Upper lobe of left lung (tissue), 6 donors: ENCODE results near the gene RESP18. TPM values are rescaled to one million over a fixed set of nuclear protein-coding genes. Genes with fewer than 3 reads are reported as not detected.
A peak's percentile ranks its signal among the peaks of the same experiment; 100 is the strongest.

ENCODE experiments used
- ATAC-seq, 2 donors: fragments of 200-7000 bp; cut with Tn5 transposase; one replicate each; pipeline ENCODE4 v1.9.1; 2022; ENCODE audit warnings: mild to moderate bottlenecking in 2 of 2, moderate library complexity in 2 of 2; ENCODE audit not compliant: low FRiP score in 2 of 2
- DNase-seq, 2 donors: peaks; one replicate each; pipeline ENCODE4 v3.0.0-alpha.2; 2019 to 2020
- H3K27ac ChIP-seq, 4 donors: fragments of 200-600 bp; sonication (generic); one replicate each; pipeline ENCODE4 v1.5.1; 2016 to 2019
- H3K27me3 ChIP-seq, 4 donors: fragments of 200-600 bp; sonication (generic); one replicate each; pipeline ENCODE4 v1.5.1; 2017 to 2019
- H3K36me3 ChIP-seq, 4 donors: fragments of 200-600 bp; sonication (generic); one replicate each; pipeline ENCODE4 v1.5.1; 2016 to 2019
- H3K4me1 ChIP-seq, 4 donors: fragments of 200-600 bp; sonication (generic); one replicate each; pipeline ENCODE4 v1.5.1; 2018 to 2019
- H3K4me3 ChIP-seq, 4 donors: fragments of 200-600 bp; sonication (generic); one replicate each; pipeline ENCODE4 v1.5.1; 2017 to 2019; ENCODE audit warnings: mild to moderate bottlenecking in 2 of 4, moderate library complexity in 1 of 4
- H3K9me3 ChIP-seq, 4 donors: fragments of 200-600 bp; sonication (generic); one replicate each; pipeline ENCODE4 v1.5.1; 2018 to 2019
- EP300 ChIP-seq, 4 donors: sonication (generic); formaldehyde crosslinking; IDR thresholded peaks; one replicate each; pipeline ENCODE4 v1.5.1; 2017; ENCODE audit warnings: antibody characterized with exemption in 4 of 4, control low read depth in 2 of 4
- POLR2A ChIP-seq, 4 donors: fragments of 450-650 bp; IDR thresholded peaks; one replicate each; pipeline ENCODE4 v1.5.1; 2016 to 2017; ENCODE audit warnings: antibody characterized with exemption in 4 of 4, mild to moderate bottlenecking in 2 of 4
- POLR2AphosphoS5 ChIP-seq, 2 donors: sonication (generic); formaldehyde crosslinking; IDR thresholded peaks; one replicate each; pipeline ENCODE4 v1.5.1; 2017; ENCODE audit warnings: antibody characterized with exemption in 2 of 2
- WGBS, 2 donors: methylation state at CpG; one replicate each; pipeline ENCODE4 v1.1.5; 2017 to 2018; 5-methylcytosine and 5-hydroxymethylcytosine counted together
- total RNA-seq, 6 donors: library from RNA; depleted of rRNA in 4 of 6; stranded (reverse); fragments of >200 nt in 4 of 6; gene quantifications; one replicate each; pipeline versions ENCODE4 v1.1.0 to v1.2.1, GENCODE V29; 2016 to 2021
- TF ChIP-seq, protein P1 (sequence below), 6 experiments: fragments of 450-650 bp in 4 of 6; fragments of 200-600 bp in 2 of 6; sonication (generic) in 2 of 6; IDR thresholded peaks; one replicate each; pipeline ENCODE4 v1.5.1; 2016 to 2019; ENCODE audit warnings: antibody characterized with exemption in 6 of 6
- donor health status: DM: no; HTN: no; CAD: no; lungs with moderate emphysema.
- donor health status: DM: no; HTN: yes; CAD: no; lungs with severe emphysema.

Gene RESP18
- total RNA-seq, 6 donors from 2014 or later: not detected

DNA sequence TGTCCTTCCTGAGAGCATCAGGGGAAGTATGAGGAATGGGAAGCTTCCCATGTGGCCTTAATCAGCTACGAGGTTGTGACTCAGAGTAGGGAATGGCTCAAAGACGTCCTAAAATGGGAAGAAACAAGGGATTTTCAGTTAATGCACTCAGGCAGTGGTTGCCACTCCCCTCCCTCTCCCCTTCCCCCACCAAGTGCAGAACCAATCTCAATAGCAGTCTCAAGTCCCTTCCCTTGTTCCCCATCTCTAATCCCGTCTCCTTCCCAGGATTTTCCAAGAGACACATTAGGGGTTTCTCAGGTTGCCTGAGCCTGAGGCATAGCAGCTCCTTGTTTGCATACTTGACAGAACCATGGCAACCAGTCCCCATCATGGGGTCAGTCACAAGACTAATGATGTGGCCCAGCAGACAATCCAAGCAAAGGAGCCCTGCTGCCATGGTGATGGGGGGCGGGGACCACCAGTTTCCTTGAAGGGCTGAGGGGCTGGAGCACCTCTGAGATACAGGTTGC, 18.2 kb upstream of the RESP18 start:
- H3K4me1 ChIP-seq: no peaks in the 10 kb centered on the region
- no peaks in the 10 kb centered on the region for H3K36me3 ChIP-seq
- ATAC-seq (no peak), DNase-seq (no peak)
- no peaks in the 10 kb centered on the region for H3K27me3 ChIP-seq
- H3K9me3 ChIP-seq: no peaks in the 10 kb centered on the region
- TF ChIP-seq EP300 (IDR thresholded peaks at IDR 0.05) (no peak), POLR2AphosphoS5 (IDR thresholded peaks at IDR 0.05) (no peak), POLR2A (IDR thresholded peaks at IDR 0.05) (no peak)
- TF ChIP-seq, protein P1, sequence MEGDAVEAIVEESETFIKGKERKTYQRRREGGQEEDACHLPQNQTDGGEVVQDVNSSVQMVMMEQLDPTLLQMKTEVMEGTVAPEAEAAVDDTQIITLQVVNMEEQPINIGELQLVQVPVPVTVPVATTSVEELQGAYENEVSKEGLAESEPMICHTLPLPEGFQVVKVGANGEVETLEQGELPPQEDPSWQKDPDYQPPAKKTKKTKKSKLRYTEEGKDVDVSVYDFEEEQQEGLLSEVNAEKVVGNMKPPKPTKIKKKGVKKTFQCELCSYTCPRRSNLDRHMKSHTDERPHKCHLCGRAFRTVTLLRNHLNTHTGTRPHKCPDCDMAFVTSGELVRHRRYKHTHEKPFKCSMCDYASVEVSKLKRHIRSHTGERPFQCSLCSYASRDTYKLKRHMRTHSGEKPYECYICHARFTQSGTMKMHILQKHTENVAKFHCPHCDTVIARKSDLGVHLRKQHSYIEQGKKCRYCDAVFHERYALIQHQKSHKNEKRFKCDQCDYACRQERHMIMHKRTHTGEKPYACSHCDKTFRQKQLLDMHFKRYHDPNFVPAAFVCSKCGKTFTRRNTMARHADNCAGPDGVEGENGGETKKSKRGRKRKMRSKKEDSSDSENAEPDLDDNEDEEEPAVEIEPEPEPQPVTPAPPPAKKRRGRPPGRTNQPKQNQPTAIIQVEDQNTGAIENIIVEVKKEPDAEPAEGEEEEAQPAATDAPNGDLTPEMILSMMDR (IDR thresholded peaks at IDR 0.05): no peak
- 40 to 53% methylated on average over 4 of the region's 4 CpGs for WGBS, 2 donors
- H3K27ac ChIP-seq: no peak overlapping the region
- H3K4me3 ChIP-seq: no peak overlapping the region

DNA sequence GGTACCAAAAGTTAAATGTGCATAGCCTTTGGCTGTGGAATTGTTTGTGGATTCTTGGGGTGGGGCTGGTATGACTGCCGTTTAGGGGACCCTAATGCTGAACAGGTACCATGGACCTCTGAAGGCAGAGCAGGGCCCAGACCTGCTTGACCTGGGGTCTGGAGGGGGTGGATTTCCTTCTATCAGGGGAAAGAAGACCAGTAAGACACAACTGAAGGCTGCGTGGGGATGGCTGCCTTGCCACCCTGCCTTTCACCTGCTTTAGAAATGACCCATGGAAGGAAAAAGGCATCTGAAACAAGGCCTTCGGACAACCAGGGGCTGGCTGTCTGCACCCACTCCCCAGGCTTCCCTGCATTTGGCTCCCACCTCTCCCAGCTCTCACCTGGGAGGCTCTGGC, 17.7 kb upstream of the RESP18 start:
- Histone ChIP-seq H3K27me3 (no peaks in the 10 kb centered on the region), H3K27ac (no peak overlapping the region), H3K4me3 (no peak overlapping the region), H3K36me3 (no peaks in the 10 kb centered on the region), H3K9me3 (no peaks in the 10 kb centered on the region), H3K4me1 (no peaks in the 10 kb centered on the region)
- no peak for ATAC-seq
- 64 to 84% methylated on average over 3 of the region's 3 CpGs for WGBS, 2 donors
- DNase-seq: no peak
- TF ChIP-seq, protein P1 (IDR thresholded peaks at IDR 0.05): no peak
- no peak for TF ChIP-seq POLR2A (IDR thresholded peaks at IDR 0.05)

DNA sequence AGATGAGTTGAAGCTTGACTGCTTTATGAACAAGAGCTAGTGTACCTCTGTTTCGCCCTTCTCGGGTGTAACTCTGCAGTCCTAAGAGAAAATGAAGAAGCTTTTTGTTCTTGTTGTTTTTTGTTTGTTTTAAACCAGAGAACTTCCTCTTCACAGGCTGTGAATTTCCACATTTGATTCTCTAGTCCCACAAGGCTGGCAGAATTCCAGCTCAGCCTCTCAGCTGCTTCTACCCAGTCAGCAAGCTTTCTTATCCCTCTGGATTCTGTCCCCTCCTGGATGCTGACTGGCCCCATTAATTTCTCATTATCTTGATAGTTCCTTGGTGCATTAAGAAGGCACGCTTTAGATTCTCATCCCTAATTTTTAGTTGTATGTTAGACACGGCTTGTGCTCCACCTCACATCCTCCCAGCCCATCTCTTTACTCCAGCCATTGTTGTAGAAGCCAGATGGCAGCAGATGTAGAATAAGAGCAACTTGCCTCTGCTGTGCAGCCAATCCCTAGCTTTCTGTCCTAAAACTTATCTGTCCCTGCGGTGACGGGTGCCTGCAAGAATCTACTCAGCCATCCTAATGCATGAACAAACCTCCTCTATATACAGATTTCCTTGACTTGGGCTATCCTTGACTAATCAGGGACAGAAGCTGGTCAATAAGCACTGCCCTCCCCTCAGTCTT, 12.3 kb upstream of the RESP18 start:
- Histone ChIP-seq H3K4me3 (no peak overlapping the region), H3K27me3 (no peaks in the 10 kb centered on the region), H3K36me3 (no peaks in the 10 kb centered on the region), H3K4me1 (no peaks in the 10 kb centered on the region), H3K27ac (no peak overlapping the region), H3K9me3 (no peaks in the 10 kb centered on the region)
- DNase-seq (peak in 1 of 2 donors; percentile 62), ATAC-seq (peak in 1 of 2 donors; percentile 8)
- 37 to 39% methylated on average over 6 of the region's 6 CpGs for WGBS, 2 donors
- TF ChIP-seq POLR2A (IDR thresholded peaks at IDR 0.05): no peak
- TF ChIP-seq POLR2AphosphoS5 (IDR thresholded peaks at IDR 0.05): no peak
- TF ChIP-seq, protein P1 (IDR thresholded peaks at IDR 0.05): no peak
- TF ChIP-seq EP300 (IDR thresholded peaks at IDR 0.05): no peak

DNA sequence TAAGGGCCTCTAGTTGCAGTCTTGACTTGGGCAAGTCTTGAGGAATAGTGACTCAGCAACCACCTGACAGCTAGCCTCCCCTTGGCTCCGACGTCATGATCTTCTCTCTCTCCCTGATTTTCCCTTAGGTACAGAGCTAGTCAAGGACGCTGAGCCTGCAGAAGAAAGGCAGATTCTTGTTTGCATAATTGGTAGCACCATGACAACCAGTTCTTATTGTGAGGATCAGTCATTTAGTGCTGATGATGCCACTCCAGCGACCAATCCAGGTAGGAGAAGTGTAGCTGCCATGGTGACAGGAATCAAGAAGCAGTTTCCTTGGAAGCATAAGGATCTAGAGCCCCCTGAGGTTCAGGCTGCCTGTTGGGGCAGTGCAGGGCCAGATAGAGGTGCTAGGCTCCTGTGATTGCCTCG, 2.8 kb upstream of the RESP18 start:
- Histone ChIP-seq H3K27ac (no peak overlapping the region), H3K36me3 (no peaks in the 10 kb centered on the region), H3K9me3 (peaks cover 0 to 16% (median 0%) of the 10 kb centered on the region in 4 donors), H3K4me3 (no peak overlapping the region), H3K27me3 (peaks cover 0 to 13% (median 5%) of the 10 kb centered on the region in 4 donors), H3K4me1 (no peaks in the 10 kb centered on the region)
- no peak for DNase-seq
- no peak for ATAC-seq
- TF ChIP-seq EP300 (IDR thresholded peaks at IDR 0.05) (no peak), POLR2AphosphoS5 (IDR thresholded peaks at IDR 0.05) (no peak), POLR2A (IDR thresholded peaks at IDR 0.05) (no peak)
- TF ChIP-seq, protein P1 (IDR thresholded peaks at IDR 0.05): no peak
- WGBS, 2 donors: 41 to 49% methylated on average over 3 to 5 of the region's 5 CpGs

DNA sequence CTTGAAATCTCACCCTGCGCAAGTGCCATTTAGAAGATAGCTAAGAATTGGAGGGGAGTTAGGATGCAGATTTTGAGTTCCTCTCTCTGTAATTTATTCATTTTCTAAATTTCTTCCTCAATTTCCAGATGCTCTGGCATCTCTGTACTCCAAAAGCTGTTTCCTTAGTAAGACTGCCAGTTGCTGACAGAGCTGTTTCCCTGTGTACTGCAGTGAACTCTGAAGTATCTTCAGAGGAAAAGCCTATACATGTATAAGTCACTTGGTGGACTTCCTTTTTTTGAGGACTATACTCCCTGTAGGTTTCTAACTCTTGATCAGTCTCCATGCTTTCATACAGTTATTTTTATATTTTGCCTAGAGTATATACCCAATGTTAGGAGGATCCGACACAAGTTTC, 1.5 kb upstream of the RESP18 start:
- Histone ChIP-seq H3K27me3 (peaks cover 0 to 13% (median 5%) of the 10 kb centered on the region in 4 donors), H3K36me3 (no peaks in the 10 kb centered on the region), H3K4me1 (no peaks in the 10 kb centered on the region), H3K27ac (no peak overlapping the region), H3K9me3 (peaks cover 0 to 16% (median 0%) of the 10 kb centered on the region in 4 donors), H3K4me3 (no peak overlapping the region)
- TF ChIP-seq, protein P1 (IDR thresholded peaks at IDR 0.05): no peak
- no peak for TF ChIP-seq POLR2AphosphoS5 (IDR thresholded peaks at IDR 0.05)
- no peak for TF ChIP-seq EP300 (IDR thresholded peaks at IDR 0.05)
- no peak for TF ChIP-seq POLR2A (IDR thresholded peaks at IDR 0.05)
- ATAC-seq (no peak), DNase-seq (no peak)
- 69 to 93% methylated on average over 2 of the region's 2 CpGs for WGBS, 2 donors
